GM19463 (cell line): Measurements from ENCODE around the gene GABRB2.

Experiments
- ATAC-seq: cut with Tn5 transposase; IDR thresholded peaks from one replicate; pipeline ENCODE4 v1.9.1; 2021; ENCODE audit warnings: mild to moderate bottlenecking, moderate library complexity; ENCODE audit not compliant: unreplicated experiment

GABRB2 gene

GRCh38 chr5:161391724-161392123 lies 154.8 kb downstream of the GABRB2 start:
- ATAC-seq = no peak

GRCh38 chr5:161391016-161391415 lies 155.5 kb downstream of the GABRB2 start:
- no peak for ATAC-seq

GRCh38 chr5:161387121-161387520 lies 159.4 kb downstream of the GABRB2 start:
- ATAC-seq = no peak

GRCh38 chr5:161385027-161385426 lies 161.5 kb downstream of the GABRB2 start:
- no peak for ATAC-seq

- ATAC-seq = no peak
These were observed 163.8 kb downstream of the GABRB2 start for GRCh38 chr5:161382685-161383084.

- no peak for ATAC-seq
These were observed 166.0 kb downstream of the GABRB2 start for GRCh38 chr5:161380486-161380885.

- no peak for ATAC-seq
These were observed 167.8 kb downstream of the GABRB2 start for GRCh38 chr5:161378701-161379100.

GRCh38 chr5:161376034-161376433 lies 170.5 kb downstream of the GABRB2 start:
- no peak for ATAC-seq

- ATAC-seq = peak; percentile 36
These were observed 173.2 kb downstream of the GABRB2 start for GRCh38 chr5:161373345-161373707.

GRCh38 chr5:161372682-161373344 lies 173.7 kb downstream of the GABRB2 start:
- ATAC-seq = peak; percentile 85

- ATAC-seq = no peak
These were observed 177.5 kb downstream of the GABRB2 start for GRCh38 chr5:161369022-161369421.

GRCh38 chr5:161358446-161358845 lies 188.1 kb downstream of the GABRB2 start:
- no peak for ATAC-seq

GRCh38 chr5:161344234-161344633 lies 202.3 kb downstream of the GABRB2 start:
- ATAC-seq = no peak

GRCh38 chr5:161342886-161343285 lies 203.6 kb downstream of the GABRB2 start:
- no peak for ATAC-seq

GRCh38 chr5:161340012-161340411 lies 206.5 kb downstream of the GABRB2 start:
- no peak for ATAC-seq

- no peak for ATAC-seq
These were observed 213.2 kb downstream of the GABRB2 start for GRCh38 chr5:161333194-161333880.

- ATAC-seq = no peak
These were observed 214.2 kb downstream of the GABRB2 start for GRCh38 chr5:161332343-161332742.

GRCh38 chr5:161314033-161314432 lies 232.5 kb downstream of the GABRB2 start:
- peak; percentile 31 for ATAC-seq

GRCh38 chr5:161312882-161313281 lies 233.6 kb downstream of the GABRB2 start:
- no peak for ATAC-seq

- peak; percentile 29 for ATAC-seq
These were observed 234.6 kb downstream of the GABRB2 start for GRCh38 chr5:161311965-161312364.

- peak; percentile 86 for ATAC-seq
These were observed 235.3 kb downstream of the GABRB2 start for GRCh38 chr5:161311146-161311708.

GRCh38 chr5:161306351-161306995 lies 240.1 kb downstream of the GABRB2 start:
- ATAC-seq = no peak
